ENCODE results near the gene KIAA1671. TPM values are rescaled to one million over a fixed set of nuclear protein-coding genes. Genes with fewer than 3 reads are reported as not detected.

KIAA1671 gene
- total and polyA plus RNA-seq, 2 of the 13 experiments (the other 11 are each of a cell fraction or from before 2014, with no cell fraction given) = 13.5 to 13.6 TPM

DNA sequence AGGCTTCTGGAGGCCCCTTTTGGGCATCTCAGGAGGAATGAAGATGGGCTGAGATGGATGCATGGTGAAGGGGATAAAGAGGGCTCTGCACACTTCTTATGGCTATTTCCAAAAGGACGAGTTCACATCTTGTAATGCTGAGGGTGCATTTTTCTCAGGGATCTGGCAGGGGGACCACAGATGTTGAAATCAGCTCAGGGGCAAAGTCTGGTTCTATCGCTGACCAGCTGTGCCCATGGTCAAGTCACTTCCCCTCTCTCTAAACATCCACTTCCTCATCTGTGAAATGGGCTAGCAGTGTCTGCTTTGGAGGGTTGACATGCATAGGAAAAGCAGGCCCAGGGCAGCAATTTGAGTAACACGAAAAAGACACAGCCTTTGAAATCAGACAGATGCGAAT is 32.5 kb upstream of the KIAA1671 start:
- BruUV-seq (replicated peaks) = no TSS peak
- Histone ChIP-seq H3K4me1 (ENCODE audit: insufficient read depth, low read length) (no peaks in the 10 kb centered on the region), H3K9ac (ENCODE audit: insufficient read depth, low read depth, low read length) (no peak overlapping the region), H3K79me2 (ENCODE audit: insufficient read depth, low read length) (no peaks in the 10 kb centered on the region), H3K4me3 (replicated peaks in 1 of 3; ENCODE audit: insufficient read depth in 1 of 3, low read depth in 2 of 3, low read length in 3 of 3) (no peak overlapping the region), H3K4me2 (ENCODE audit: low read depth, low read length) (no peak overlapping the region), H2AFZ (ENCODE audit: low read length) (no peak overlapping the region), H4K20me1 (ENCODE audit: insufficient read depth, low read length) (no peaks in the 10 kb centered on the region), H3K27ac (ENCODE audit: extremely low read length, insufficient read depth, low read length) (no peak overlapping the region), H3K9me3 (ENCODE audit: low read length) (no peaks in the 10 kb centered on the region), H3K27me3 (ENCODE audit: control insufficient read depth in 1 of 2, insufficient read depth in 2 of 2, low read length in 2 of 2) (no peaks in the 10 kb centered on the region; a peak in 1 of 5 replicates), H3K36me3 (replicated peaks in 1 of 2; ENCODE audit: control insufficient read depth in 1 of 2, insufficient read depth in 2 of 2, low read length in 2 of 2) (no peaks in the 10 kb centered on the region)
- ATAC-seq (no peak), FAIRE-seq (no peak), DNase-seq (ENCODE audit: low spot score) (no peak)
- intact Hi-C loops (cut with micrococcal nuclease; ENCODE audit: unreplicated experiment) = no loop called here
- POLR2A ChIA-PET = no interaction called here
- peak; percentile 82 for TF ChIP-seq MAFF (IDR thresholded peaks at IDR 0.05; ENCODE audit: low read depth, low read length)
- TF ChIP-seq ZNF678 (CRISPR knock-in tag; IDR thresholded peaks at IDR 0.05) = no peak
- TF ChIP-seq ZNF629 (CRISPR knock-in tag; conservative IDR thresholded peaks at IDR 0.05) = peak; percentile 78
- peak; percentile 88 to 89 for TF ChIP-seq MAFK (conservative IDR thresholded peaks at IDR 0.05 in 1 of 2, IDR thresholded peaks at IDR 0.05 in 1 of 2; ENCODE audit: low read length in 2 of 2)
- WGBS (ENCODE audit: low lambda C conversion rate) = 15% methylated on average over 4 of the region's 4 CpGs
- CTCF ChIA-PET (ENCODE audit: low intra/inter-chr PET ratio, low total read pairs) = no interaction called here
- in situ Hi-C loops (cut with HindIII; ENCODE audit: extremely low pct_ligation_motif_present, low pct_unique_long_range_greater_than_20kb) = no loop called here

DNA sequence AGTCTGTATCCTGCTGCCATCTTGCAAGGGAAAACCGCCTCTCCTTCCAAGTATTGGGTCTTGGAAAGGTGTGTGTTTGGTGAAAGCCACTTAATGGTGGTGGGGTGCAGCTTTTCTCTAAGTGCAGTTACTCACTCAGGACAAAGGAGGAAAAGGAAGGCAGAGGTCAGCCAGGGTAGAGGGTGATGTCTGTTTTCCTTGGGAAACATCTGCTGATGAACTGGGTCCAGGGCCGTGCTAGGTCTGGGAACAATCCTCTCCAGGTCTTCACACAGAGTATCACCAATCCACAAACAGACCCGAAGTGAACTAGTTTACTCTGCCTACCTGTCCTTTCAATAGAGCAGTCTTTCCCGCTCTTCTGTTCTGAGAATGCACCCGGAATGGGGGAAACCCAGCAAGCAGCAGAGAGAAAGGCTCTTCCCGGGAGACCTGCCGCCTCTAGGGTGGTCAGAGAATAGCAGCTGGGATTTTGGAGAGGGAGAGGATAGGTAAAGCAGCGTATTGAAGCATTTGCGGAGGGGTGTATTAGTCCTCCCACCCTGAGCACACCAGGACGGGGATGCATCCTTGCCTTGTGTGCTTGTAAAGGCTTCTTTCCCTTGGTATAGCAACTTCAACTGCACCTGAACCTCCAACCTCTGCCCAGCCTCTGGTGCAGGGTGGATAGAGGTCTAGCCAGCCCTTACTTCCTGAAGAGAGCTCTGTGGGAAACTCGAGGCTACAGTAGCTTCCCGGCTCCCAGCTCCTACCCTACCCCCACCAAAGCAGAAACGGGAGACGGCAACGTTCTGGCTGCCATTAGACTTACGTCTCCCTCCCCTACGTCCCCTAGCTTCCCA is 26.7 kb upstream of the KIAA1671 start:
- DNase-seq (ENCODE audit: low spot score) = no peak
- Histone ChIP-seq H2AFZ (ENCODE audit: low read length) (no peak overlapping the region), H3K27ac (ENCODE audit: extremely low read length, insufficient read depth, low read length) (no peak overlapping the region), H3K4me2 (ENCODE audit: low read depth, low read length) (no peak overlapping the region), H3K4me3 (replicated peaks in 1 of 3; ENCODE audit: insufficient read depth in 1 of 3, low read depth in 2 of 3, low read length in 3 of 3) (no peak overlapping the region), H3K27me3 (ENCODE audit: control insufficient read depth in 1 of 2, insufficient read depth in 2 of 2, low read length in 2 of 2) (peaks cover 4 to 12% of the 10 kb centered on the region in 2 experiments; a peak in 2 of 5 replicates), H3K9ac (ENCODE audit: insufficient read depth, low read depth, low read length) (no peak overlapping the region), H3K9me3 (ENCODE audit: low read length) (no peaks in the 10 kb centered on the region), H3K36me3 (replicated peaks in 1 of 2; ENCODE audit: control insufficient read depth in 1 of 2, insufficient read depth in 2 of 2, low read length in 2 of 2) (no peaks in the 10 kb centered on the region), H3K79me2 (ENCODE audit: insufficient read depth, low read length) (no peaks in the 10 kb centered on the region), H4K20me1 (ENCODE audit: insufficient read depth, low read length) (no peaks in the 10 kb centered on the region), H3K4me1 (ENCODE audit: insufficient read depth, low read length) (no peaks in the 10 kb centered on the region)
- peak; percentile 56 for ATAC-seq
- no TSS peak for BruUV-seq (replicated peaks)
- in situ Hi-C loops (cut with HindIII; ENCODE audit: extremely low pct_ligation_motif_present, low pct_unique_long_range_greater_than_20kb) (loop anchor here (25.0 kb wide), 1 partner anchor 261 kb away; the partner anchor contains the start of gene CRYBB3), intact Hi-C loops (cut with micrococcal nuclease; ENCODE audit: unreplicated experiment) (no loop called here)
- ChIA-PET CTCF (ENCODE audit: low intra/inter-chr PET ratio, low total read pairs) (no interaction called here), POLR2A (no interaction called here)
- 27% methylated on average over 17 of the region's 17 CpGs for WGBS (ENCODE audit: low lambda C conversion rate)
- no peak for FAIRE-seq
- TF ChIP-seq, protein P1, sequence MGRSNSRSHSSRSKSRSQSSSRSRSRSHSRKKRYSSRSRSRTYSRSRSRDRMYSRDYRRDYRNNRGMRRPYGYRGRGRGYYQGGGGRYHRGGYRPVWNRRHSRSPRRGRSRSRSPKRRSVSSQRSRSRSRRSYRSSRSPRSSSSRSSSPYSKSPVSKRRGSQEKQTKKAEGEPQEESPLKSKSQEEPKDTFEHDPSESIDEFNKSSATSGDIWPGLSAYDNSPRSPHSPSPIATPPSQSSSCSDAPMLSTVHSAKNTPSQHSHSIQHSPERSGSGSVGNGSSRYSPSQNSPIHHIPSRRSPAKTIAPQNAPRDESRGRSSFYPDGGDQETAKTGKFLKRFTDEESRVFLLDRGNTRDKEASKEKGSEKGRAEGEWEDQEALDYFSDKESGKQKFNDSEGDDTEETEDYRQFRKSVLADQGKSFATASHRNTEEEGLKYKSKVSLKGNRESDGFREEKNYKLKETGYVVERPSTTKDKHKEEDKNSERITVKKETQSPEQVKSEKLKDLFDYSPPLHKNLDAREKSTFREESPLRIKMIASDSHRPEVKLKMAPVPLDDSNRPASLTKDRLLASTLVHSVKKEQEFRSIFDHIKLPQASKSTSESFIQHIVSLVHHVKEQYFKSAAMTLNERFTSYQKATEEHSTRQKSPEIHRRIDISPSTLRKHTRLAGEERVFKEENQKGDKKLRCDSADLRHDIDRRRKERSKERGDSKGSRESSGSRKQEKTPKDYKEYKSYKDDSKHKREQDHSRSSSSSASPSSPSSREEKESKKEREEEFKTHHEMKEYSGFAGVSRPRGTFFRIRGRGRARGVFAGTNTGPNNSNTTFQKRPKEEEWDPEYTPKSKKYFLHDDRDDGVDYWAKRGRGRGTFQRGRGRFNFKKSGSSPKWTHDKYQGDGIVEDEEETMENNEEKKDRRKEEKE (IDR thresholded peaks at IDR 0.05) = no peak
- TF ChIP-seq, protein P2, sequence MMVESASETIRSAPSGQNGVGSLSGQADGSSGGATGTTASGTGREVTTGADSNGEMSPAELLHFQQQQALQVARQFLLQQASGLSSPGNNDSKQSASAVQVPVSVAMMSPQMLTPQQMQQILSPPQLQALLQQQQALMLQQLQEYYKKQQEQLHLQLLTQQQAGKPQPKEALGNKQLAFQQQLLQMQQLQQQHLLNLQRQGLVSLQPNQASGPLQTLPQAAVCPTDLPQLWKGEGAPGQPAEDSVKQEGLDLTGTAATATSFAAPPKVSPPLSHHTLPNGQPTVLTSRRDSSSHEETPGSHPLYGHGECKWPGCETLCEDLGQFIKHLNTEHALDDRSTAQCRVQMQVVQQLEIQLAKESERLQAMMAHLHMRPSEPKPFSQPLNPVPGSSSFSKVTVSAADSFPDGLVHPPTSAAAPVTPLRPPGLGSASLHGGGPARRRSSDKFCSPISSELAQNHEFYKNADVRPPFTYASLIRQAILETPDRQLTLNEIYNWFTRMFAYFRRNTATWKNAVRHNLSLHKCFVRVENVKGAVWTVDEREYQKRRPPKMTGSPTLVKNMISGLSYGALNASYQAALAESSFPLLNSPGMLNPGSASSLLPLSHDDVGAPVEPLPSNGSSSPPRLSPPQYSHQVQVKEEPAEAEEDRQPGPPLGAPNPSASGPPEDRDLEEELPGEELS (CRISPR knock-in tag; IDR thresholded peaks at IDR 0.05) = no peak
- TF ChIP-seq, protein P3, sequence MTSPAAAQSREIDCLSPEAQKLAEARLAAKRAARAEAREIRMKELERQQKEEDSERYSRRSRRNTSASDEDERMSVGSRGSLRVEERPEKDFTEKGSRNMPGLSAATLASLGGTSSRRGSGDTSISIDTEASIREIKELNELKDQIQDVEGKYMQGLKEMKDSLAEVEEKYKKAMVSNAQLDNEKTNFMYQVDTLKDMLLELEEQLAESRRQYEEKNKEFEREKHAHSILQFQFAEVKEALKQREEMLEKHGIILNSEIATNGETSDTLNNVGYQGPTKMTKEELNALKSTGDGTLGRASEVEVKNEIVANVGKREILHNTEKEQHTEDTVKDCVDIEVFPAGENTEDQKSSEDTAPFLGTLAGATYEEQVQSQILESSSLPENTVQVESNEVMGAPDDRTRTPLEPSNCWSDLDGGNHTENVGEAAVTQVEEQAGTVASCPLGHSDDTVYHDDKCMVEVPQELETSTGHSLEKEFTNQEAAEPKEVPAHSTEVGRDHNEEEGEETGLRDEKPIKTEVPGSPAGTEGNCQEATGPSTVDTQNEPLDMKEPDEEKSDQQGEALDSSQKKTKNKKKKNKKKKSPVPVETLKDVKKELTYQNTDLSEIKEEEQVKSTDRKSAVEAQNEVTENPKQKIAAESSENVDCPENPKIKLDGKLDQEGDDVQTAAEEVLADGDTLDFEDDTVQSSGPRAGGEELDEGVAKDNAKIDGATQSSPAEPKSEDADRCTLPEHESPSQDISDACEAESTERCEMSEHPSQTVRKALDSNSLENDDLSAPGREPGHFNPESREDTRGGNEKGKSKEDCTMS (CRISPR knock-in tag; conservative IDR thresholded peaks at IDR 0.05) = no peak
- no peak for TF ChIP-seq PHF21A (CRISPR knock-in tag; IDR thresholded peaks at IDR 0.05)
- TF ChIP-seq, protein P4, sequence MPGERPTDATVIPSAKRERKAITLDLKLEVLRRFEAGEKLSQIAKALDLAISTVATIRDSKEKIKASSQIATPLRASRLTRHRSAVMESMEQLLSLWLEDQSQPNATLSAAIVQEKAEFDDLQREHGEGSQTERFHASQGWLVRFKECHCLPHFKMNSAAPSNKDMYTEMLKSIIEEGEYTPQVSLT (CRISPR knock-in tag; IDR thresholded peaks at IDR 0.05; ENCODE audit: borderline replicate concordance, low read depth) = no peak
